Measurements from ENCODE around the gene TOX3.

The TOX3 gene

DNA sequence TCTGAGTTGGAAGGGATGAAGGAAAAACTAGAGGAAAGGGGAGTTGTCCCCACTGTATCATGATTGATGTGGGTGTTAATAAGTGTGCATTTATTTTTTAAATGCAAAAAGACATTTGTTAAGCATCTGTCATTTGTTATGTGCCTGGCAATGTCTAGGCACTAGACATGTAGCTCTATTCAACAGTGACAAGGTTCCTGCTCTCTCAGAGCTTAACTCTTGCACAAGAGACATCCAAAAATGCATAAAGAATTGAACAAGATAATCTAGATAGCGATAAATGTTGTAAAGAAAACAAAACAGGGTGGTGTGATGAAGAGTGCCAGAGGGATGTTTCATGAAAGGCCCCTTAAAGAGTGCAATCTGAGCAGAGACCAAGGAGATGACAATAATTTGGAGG is 148.9 kb downstream of the TOX3 start:
- no peak for DNase-seq (ENCODE audit: low read depth)

DNA sequence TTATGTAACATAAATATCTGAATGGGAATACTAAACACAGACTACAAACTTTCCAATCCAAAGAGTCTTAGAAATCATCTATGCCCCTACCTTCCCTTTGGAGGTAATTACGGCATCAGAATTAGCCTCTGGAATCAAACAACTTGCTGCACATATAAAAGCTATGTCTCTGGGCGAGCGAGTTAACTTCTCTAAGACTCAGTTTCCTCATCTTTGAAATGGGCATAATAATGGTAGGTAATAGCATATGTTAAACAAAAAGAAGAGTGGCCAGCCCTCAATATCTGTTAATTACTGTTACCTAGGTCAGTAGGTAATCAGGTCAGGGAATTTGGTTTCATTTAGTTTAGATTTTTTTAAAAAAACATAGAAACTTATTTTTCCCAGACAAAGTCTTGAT is 153.5 kb downstream of the TOX3 start:
- DNase-seq (ENCODE audit: low read depth) = no peak

DNA sequence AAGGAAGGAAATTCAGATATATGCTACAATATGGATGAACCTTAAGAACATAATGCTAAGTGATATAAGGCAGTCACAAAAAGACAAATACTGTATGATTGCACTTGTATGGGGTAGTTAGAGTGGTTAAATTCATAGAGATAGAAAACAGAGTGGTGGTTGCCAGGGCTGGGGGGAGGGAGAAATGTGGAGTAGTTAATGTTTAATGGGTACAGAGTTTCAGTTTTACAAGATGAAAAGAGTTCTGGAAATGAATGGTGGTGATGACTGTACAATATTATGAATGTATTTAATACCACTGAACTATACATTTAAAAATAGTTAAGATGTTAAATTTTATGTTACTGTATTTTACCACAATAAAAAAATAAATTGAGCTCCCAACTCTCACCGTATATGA is 157.9 kb downstream of the TOX3 start:
- no peak for DNase-seq (ENCODE audit: low read depth)

Data from T-helper 22 cell (primary cell).